Measurements from ENCODE around the gene MYL2.

- TF ChIP-seq CTCF (IDR thresholded peaks at IDR 0.05; ENCODE audit: insufficient read depth, low read depth, low read length) (no peak), EZH2 (IDR thresholded peaks at IDR 0.05; ENCODE audit: insufficient read depth, low read length) (no peak)
Measured at GRCh38 chr12:110919720-110920119, 659 bp downstream of the MYL2 start.
